WTC11 (cell line): ENCODE measurements around the gene PCNX1. TPM values are rescaled to one million over a fixed set of nuclear protein-coding genes. Genes with fewer than 3 reads are reported as not detected.
"Not testable (repeated sequence)": the region's sequence is repeated elsewhere in the genome, so short reads cannot be mapped to it uniquely, and the experiment has no call there.

Experiments
- ATAC-seq: fragments of 200-7000 bp; cut with Tn5 transposase; 2 replicates; pipeline ENCODE4 v1.10.0; 2021; ENCODE audit warnings: mild to moderate bottlenecking, moderate library complexity
- CTCF ChIA-PET: fragments of 300-600 bp; sonication (Branson Sonifier 250); formaldehyde crosslinking; loops from one replicate; lab custom pipeline; 2021; ENCODE audit warnings: antibody characterized with exemption; lab: Charles Lee
- POLR2A ChIA-PET: fragments of 350-600 bp; sonication (Branson Sonifier 250); formaldehyde crosslinking; loops from one replicate; lab custom pipeline; 2021; ENCODE audit warnings: antibody characterized with exemption; lab: Charles Lee
- DNase-seq: peaks from one replicate; pipeline ENCODE4 v3.0.0; 2021; ENCODE audit warnings: low spot score
- H3K27ac Mint-ChIP-seq: 2 replicates; pipeline ENCODE4 v1.8.0; 2021; ENCODE audit warnings: mixed read lengths
- H3K27me3 Mint-ChIP-seq: 2 replicates; pipeline ENCODE4 v1.8.0; 2021; ENCODE audit warnings: low read depth, mild to moderate bottlenecking, moderate library complexity, mixed read lengths
- H3K36me3 Mint-ChIP-seq: 2 replicates; pipeline ENCODE4 v1.8.0; 2021; ENCODE audit warnings: mixed read lengths
- H3K4me1 Mint-ChIP-seq: 2 replicates; pipeline ENCODE4 v1.8.0; 2022; ENCODE audit warnings: mixed read lengths
- H3K4me3 Mint-ChIP-seq: 2 replicates; pipeline ENCODE4 v1.8.0; 2021; ENCODE audit warnings: mild to moderate bottlenecking, moderate library complexity, mixed read lengths
- H3K9me3 Mint-ChIP-seq: 2 replicates; pipeline ENCODE4 v1.8.0; 2021; ENCODE audit warnings: mixed read lengths
- E2F4 ChIP-seq: sonication (generic); formaldehyde crosslinking; IDR thresholded peaks from 2 replicates; pipeline ENCODE4 v1.8.1; 2022; ENCODE audit warnings: low read depth, mild to moderate bottlenecking, moderate library complexity, missing genetic modification reagents, borderline replicate concordance
- ELF4 ChIP-seq: sonication (generic); formaldehyde crosslinking; IDR thresholded peaks from 2 replicates; pipeline ENCODE4 v1.8.1; 2022; ENCODE audit warnings: low read depth, mild to moderate bottlenecking, moderate library complexity, missing genetic modification reagents
- MYBL2 ChIP-seq: sonication (generic); formaldehyde crosslinking; IDR thresholded peaks from 2 replicates; pipeline ENCODE4 v1.8.1; 2023; ENCODE audit warnings: mild to moderate bottlenecking, moderate library complexity, missing genetic modification reagents
- NFATC4 ChIP-seq: fragments of 250-450 bp; sonication (Bioruptor Pico); IDR thresholded peaks from 2 replicates; pipeline ENCODE4 v1.9.0; 2021; ENCODE audit warnings: mild to moderate bottlenecking
- PRDM15 ChIP-seq: sonication (generic); formaldehyde crosslinking; IDR thresholded peaks from 2 replicates; pipeline ENCODE4 v1.8.0; 2022; ENCODE audit warnings: missing genetic modification reagents
- PREB ChIP-seq: sonication (generic); formaldehyde crosslinking; IDR thresholded peaks from 2 replicates; pipeline ENCODE4 v1.8.1; 2022; ENCODE audit warnings: mild to moderate bottlenecking, missing genetic modification reagents, moderate library complexity, borderline replicate concordance
- TEAD1 ChIP-seq: sonication (generic); formaldehyde crosslinking; IDR thresholded peaks from 2 replicates; pipeline ENCODE4 v1.8.0; 2022; ENCODE audit warnings: mild to moderate bottlenecking, missing genetic modification reagents
- USF2 ChIP-seq: sonication (generic); formaldehyde crosslinking; IDR thresholded peaks from 2 replicates; pipeline ENCODE4 v1.8.1; 2023; ENCODE audit warnings: mild to moderate bottlenecking, missing genetic modification reagents, moderate library complexity
- ZNF121 ChIP-seq: sonication (generic); formaldehyde crosslinking; IDR thresholded peaks from 2 replicates; pipeline ENCODE4 v1.8.0; 2023; ENCODE audit warnings: missing genetic modification reagents
- ZNF138 ChIP-seq: sonication (generic); formaldehyde crosslinking; conservative IDR thresholded peaks from 2 replicates; pipeline ENCODE4 v1.8.1; 2022; ENCODE audit warnings: mild to moderate bottlenecking, moderate library complexity, missing genetic modification reagents
- ZNF317 ChIP-seq: sonication (generic); formaldehyde crosslinking; IDR thresholded peaks from 2 replicates; pipeline ENCODE4 v1.8.1; 2023; ENCODE audit warnings: low read depth, mild to moderate bottlenecking, moderate library complexity, missing genetic modification reagents, borderline replicate concordance
- total RNA-seq: library from RNA; stranded (reverse); gene quantifications from 3 replicates; pipeline ENCODE4 v1.2.3, GENCODE V29; 2021
- TF ChIP-seq, protein P1 (sequence below): fragments of 250-450 bp; sonication (Bioruptor Pico); IDR thresholded peaks from 2 replicates; pipeline ENCODE4 v1.9.0; 2021; ENCODE audit warnings: mild to moderate bottlenecking, borderline replicate concordance
- TF ChIP-seq, protein P2 (sequence below): sonication (generic); formaldehyde crosslinking; IDR thresholded peaks from 2 replicates; pipeline ENCODE4 v1.8.1; 2022; ENCODE audit warnings: low read depth, missing genetic modification reagents, borderline replicate concordance
- TF ChIP-seq, protein P3 (sequence below): sonication (generic); formaldehyde crosslinking; IDR thresholded peaks from 2 replicates; pipeline ENCODE4 v1.8.1; 2023; ENCODE audit warnings: mild to moderate bottlenecking, moderate library complexity, missing genetic modification reagents
- TF ChIP-seq, protein P4 (sequence below): fragments of 250-450 bp; sonication (Bioruptor Pico); IDR thresholded peaks from 2 replicates; pipeline ENCODE4 v1.8.0; 2021; ENCODE audit warnings: mild to moderate bottlenecking

PCNX1 gene
- total RNA-seq, 1 experiment from 2014 or later = 46.4 TPM

DNA sequence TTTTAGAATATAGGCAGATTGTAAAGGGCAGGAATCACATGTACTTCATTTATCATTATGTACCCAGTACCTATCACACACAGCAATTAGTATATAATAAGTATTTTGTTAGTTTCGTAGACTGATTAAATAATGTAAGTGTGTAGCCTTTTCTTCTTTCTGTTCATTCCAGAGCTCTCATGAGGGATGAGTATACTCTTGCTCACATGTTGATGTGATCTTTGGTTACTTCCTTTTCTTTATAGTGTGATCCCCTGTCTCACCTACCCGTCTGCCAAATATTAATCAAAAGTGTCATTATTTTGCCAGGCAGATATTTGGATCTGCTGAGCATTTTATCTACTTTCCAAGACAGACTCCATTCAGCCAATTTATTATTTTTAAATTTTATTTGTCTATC is 156.1 kb downstream of the PCNX1 start (continued):
- TF ChIP-seq, protein P1, sequence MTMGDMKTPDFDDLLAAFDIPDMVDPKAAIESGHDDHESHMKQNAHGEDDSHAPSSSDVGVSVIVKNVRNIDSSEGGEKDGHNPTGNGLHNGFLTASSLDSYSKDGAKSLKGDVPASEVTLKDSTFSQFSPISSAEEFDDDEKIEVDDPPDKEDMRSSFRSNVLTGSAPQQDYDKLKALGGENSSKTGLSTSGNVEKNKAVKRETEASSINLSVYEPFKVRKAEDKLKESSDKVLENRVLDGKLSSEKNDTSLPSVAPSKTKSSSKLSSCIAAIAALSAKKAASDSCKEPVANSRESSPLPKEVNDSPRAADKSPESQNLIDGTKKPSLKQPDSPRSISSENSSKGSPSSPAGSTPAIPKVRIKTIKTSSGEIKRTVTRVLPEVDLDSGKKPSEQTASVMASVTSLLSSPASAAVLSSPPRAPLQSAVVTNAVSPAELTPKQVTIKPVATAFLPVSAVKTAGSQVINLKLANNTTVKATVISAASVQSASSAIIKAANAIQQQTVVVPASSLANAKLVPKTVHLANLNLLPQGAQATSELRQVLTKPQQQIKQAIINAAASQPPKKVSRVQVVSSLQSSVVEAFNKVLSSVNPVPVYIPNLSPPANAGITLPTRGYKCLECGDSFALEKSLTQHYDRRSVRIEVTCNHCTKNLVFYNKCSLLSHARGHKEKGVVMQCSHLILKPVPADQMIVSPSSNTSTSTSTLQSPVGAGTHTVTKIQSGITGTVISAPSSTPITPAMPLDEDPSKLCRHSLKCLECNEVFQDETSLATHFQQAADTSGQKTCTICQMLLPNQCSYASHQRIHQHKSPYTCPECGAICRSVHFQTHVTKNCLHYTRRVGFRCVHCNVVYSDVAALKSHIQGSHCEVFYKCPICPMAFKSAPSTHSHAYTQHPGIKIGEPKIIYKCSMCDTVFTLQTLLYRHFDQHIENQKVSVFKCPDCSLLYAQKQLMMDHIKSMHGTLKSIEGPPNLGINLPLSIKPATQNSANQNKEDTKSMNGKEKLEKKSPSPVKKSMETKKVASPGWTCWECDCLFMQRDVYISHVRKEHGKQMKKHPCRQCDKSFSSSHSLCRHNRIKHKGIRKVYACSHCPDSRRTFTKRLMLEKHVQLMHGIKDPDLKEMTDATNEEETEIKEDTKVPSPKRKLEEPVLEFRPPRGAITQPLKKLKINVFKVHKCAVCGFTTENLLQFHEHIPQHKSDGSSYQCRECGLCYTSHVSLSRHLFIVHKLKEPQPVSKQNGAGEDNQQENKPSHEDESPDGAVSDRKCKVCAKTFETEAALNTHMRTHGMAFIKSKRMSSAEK (CRISPR knock-in tag) = no peak
- TF ChIP-seq ZNF121 (CRISPR knock-in tag) = no peak
- no peak for TF ChIP-seq PREB (CRISPR knock-in tag)
- TF ChIP-seq, protein P2, sequence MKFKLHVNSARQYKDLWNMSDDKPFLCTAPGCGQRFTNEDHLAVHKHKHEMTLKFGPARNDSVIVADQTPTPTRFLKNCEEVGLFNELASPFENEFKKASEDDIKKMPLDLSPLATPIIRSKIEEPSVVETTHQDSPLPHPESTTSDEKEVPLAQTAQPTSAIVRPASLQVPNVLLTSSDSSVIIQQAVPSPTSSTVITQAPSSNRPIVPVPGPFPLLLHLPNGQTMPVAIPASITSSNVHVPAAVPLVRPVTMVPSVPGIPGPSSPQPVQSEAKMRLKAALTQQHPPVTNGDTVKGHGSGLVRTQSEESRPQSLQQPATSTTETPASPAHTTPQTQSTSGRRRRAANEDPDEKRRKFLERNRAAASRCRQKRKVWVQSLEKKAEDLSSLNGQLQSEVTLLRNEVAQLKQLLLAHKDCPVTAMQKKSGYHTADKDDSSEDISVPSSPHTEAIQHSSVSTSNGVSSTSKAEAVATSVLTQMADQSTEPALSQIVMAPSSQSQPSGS (CRISPR knock-in tag) = no peak
- TF ChIP-seq ZNF138 = no peak
- TF ChIP-seq, protein P3, sequence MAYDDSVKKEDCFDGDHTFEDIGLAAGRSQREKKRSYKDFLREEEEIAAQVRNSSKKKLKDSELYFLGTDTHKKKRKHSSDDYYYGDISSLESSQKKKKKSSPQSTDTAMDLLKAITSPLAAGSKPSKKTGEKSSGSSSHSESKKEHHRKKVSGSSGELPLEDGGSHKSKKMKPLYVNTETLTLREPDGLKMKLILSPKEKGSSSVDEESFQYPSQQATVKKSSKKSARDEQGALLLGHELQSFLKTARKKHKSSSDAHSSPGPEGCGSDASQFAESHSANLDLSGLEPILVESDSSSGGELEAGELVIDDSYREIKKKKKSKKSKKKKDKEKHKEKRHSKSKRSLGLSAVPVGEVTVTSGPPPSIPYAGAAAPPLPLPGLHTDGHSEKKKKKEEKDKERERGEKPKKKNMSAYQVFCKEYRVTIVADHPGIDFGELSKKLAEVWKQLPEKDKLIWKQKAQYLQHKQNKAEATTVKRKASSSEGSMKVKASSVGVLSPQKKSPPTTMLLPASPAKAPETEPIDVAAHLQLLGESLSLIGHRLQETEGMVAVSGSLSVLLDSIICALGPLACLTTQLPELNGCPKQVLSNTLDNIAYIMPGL (CRISPR knock-in tag) = no peak
- TF ChIP-seq, protein P4, sequence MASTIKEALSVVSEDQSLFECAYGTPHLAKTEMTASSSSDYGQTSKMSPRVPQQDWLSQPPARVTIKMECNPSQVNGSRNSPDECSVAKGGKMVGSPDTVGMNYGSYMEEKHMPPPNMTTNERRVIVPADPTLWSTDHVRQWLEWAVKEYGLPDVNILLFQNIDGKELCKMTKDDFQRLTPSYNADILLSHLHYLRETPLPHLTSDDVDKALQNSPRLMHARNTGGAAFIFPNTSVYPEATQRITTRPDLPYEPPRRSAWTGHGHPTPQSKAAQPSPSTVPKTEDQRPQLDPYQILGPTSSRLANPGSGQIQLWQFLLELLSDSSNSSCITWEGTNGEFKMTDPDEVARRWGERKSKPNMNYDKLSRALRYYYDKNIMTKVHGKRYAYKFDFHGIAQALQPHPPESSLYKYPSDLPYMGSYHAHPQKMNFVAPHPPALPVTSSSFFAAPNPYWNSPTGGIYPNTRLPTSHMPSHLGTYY (CRISPR knock-in tag) = no peak
- no peak for TF ChIP-seq USF2 (CRISPR knock-in tag)

- H3K9me3 Mint-ChIP-seq = peaks cover 15% of the 10 kb centered on the region
- H3K27me3 Mint-ChIP-seq, POLR2A ChIA-PET, CTCF ChIA-PET, H3K4me3 Mint-ChIP-seq, DNase-seq, H3K27ac Mint-ChIP-seq, H3K4me1 Mint-ChIP-seq, ATAC-seq: not testable (repeated sequence)
- H3K36me3 Mint-ChIP-seq = peaks cover 55% of the 10 kb centered on the region
These were observed 157.5 kb downstream of the PCNX1 start for GRCh38 chr14:71064747-71065146.

DNA sequence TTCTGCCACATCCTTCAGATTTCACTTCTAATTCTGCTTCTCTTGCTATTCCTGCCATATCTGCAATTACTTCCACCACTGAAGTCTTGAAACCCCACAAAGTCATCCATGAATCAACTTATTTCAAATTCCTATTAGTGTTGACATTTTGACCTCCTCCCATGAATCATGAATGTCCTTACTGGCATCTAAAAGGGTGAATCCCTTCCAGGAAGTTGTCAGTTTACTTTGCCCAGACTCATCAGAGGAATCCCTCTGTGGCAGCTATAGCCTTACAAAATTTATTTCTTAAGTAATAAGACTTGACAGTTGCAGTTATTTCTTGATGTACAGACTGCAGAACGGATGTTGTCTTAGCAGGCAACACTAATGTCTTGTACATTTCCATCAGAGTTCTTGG is 162.9 kb downstream of the PCNX1 start:
- ChIA-PET POLR2A (no interaction called here), CTCF (no interaction called here)
- no peaks in the 10 kb centered on the region for H3K4me1 Mint-ChIP-seq
- no peak overlapping the region for H3K4me3 Mint-ChIP-seq
- H3K36me3 Mint-ChIP-seq = peaks cover 27% of the 10 kb centered on the region
- DNase-seq = no peak
- H3K27ac Mint-ChIP-seq = no peak overlapping the region
- no peak for ATAC-seq
- no peaks in the 10 kb centered on the region; the same call in 1 of the 2 replicates for H3K27me3 Mint-ChIP-seq
- peaks cover 5% of the 10 kb centered on the region for H3K9me3 Mint-ChIP-seq
- TF ChIP-seq PRDM15 (CRISPR knock-in tag) (no peak), NFATC4 (no peak), TEAD1 (CRISPR knock-in tag) (no peak), ELF4 (no peak), MYBL2 (CRISPR knock-in tag) (no peak), ZNF317 (CRISPR knock-in tag) (no peak), E2F4 (CRISPR knock-in tag) (no peak)
